GM23338 (cell line): Measurements from ENCODE around the gene TMEM63C. TPM values are rescaled to one million over a fixed set of nuclear protein-coding genes. Genes with fewer than 3 reads are reported as not detected.

Source experiments
- ATAC-seq: fragments of 200-7000 bp; cut with Tn5 transposase; 3 replicates; pipeline ENCODE4 v1.9.1; 2020
- DNase-seq: peaks from one replicate; pipeline ENCODE4 v3.0.0-alpha.2; 2015; ENCODE audit warnings: low spot score
- H2AFZ ChIP-seq: fragments of 200-600 bp; sonication (generic); 2 replicates; pipeline ENCODE4 v1.8.0; 2016; ENCODE audit warnings: antibody characterized with exemption, mild to moderate bottlenecking, moderate library complexity
- H3F3A ChIP-seq: fragments of 200-600 bp; sonication (generic); replicated peaks from 2 replicates; pipeline ENCODE4 v1.8.0; 2017; ENCODE audit warnings: antibody characterized with exemption, mixed run types, low read depth
- H3K27ac ChIP-seq: fragments of 200-600 bp; sonication (generic); 2 replicates; pipeline ENCODE4 v1.6.1; 2016; ENCODE audit warnings: low read depth
- H3K27me3 ChIP-seq: fragments of 200-600 bp; sonication (generic); 2 replicates; pipeline ENCODE4 v1.8.0; 2016; ENCODE audit warnings: mild to moderate bottlenecking, mixed run types, moderate library complexity; ENCODE audit not compliant: insufficient read depth
- H3K36me3 ChIP-seq: fragments of 200-600 bp; sonication (generic); 2 replicates; pipeline ENCODE4 v1.8.0; 2016; ENCODE audit warnings: mild to moderate bottlenecking; ENCODE audit not compliant: insufficient read depth
- H3K4me1 ChIP-seq: fragments of 200-600 bp; sonication (generic); 2 replicates; pipeline ENCODE4 v1.8.0; 2016; ENCODE audit warnings: mild to moderate bottlenecking, moderate library complexity; ENCODE audit not compliant: insufficient read depth
- H3K4me2 ChIP-seq: fragments of 200-600 bp; sonication (generic); 2 replicates; pipeline ENCODE4 v1.7.1; 2017; ENCODE audit warnings: mixed run types
- H3K4me3 ChIP-seq: fragments of 200-600 bp; sonication (generic); 2 replicates; pipeline ENCODE4 v1.6.1; 2016; ENCODE audit warnings: mixed run types
- H3K79me2 ChIP-seq: fragments of 200-600 bp; sonication (generic); replicated peaks from 2 replicates; pipeline ENCODE4 v1.8.0; 2017; ENCODE audit warnings: mild to moderate bottlenecking; ENCODE audit not compliant: insufficient read depth
- H3K9me2 ChIP-seq: fragments of 200-600 bp; sonication (generic); 2 replicates; pipeline ENCODE4 v1.8.0; 2017; ENCODE audit not compliant: insufficient read depth
- H4K20me1 ChIP-seq: fragments of 200-600 bp; sonication (generic); replicated peaks from 2 replicates; pipeline ENCODE4 v1.8.0; 2017; ENCODE audit warnings: mild to moderate bottlenecking; ENCODE audit not compliant: insufficient read depth
- H3K27ac Mint-ChIP-seq: 2 replicates; pipeline ENCODE4 v1.8.0; 2020; ENCODE audit warnings: inconsistent platforms, mild to moderate bottlenecking, moderate library complexity, mixed read lengths
- H3K27me3 Mint-ChIP-seq: 3 replicates; pipeline ENCODE4 v1.8.0; 2022; ENCODE audit warnings: low read depth, mild to moderate bottlenecking, moderate library complexity, mixed read lengths, inconsistent platforms; ENCODE audit not compliant: insufficient read depth, poor library complexity
- H3K36me3 Mint-ChIP-seq: 3 replicates; pipeline ENCODE4 v1.8.0; 2021; ENCODE audit warnings: low read depth, mild to moderate bottlenecking, inconsistent platforms, moderate library complexity, mixed read lengths
- H3K4me1 Mint-ChIP-seq: 3 replicates; pipeline ENCODE4 v1.8.0; 2020; ENCODE audit warnings: mild to moderate bottlenecking, inconsistent platforms, mixed read lengths
- H3K4me3 Mint-ChIP-seq: 3 replicates; pipeline ENCODE4 v1.8.0; 2021; ENCODE audit warnings: moderate library complexity, mild to moderate bottlenecking, inconsistent platforms, mixed read lengths
- H3K9me3 Mint-ChIP-seq: 3 replicates; pipeline ENCODE4 v1.8.0; 2020; ENCODE audit warnings: moderate library complexity, mild to moderate bottlenecking, inconsistent platforms, mixed read lengths
- CREB1 ChIP-seq: fragments of 250-450 bp; sonication (Bioruptor Pico); IDR thresholded peaks from 2 replicates; pipeline ENCODE4 v1.5.0; 2020; ENCODE audit warnings: low read depth, mild to moderate bottlenecking, moderate library complexity
- ETS1 ChIP-seq: IDR thresholded peaks from 2 replicates; pipeline ENCODE4 v1.6.1; 2016; ENCODE audit warnings: antibody characterized with exemption
- EZH2 ChIP-seq: fragments of 200-600 bp; sonication (generic); IDR thresholded peaks from one replicate; pipeline ENCODE4 v1.8.0; 2017; ENCODE audit warnings: antibody characterized with exemption, mild to moderate bottlenecking, low read depth; ENCODE audit not compliant: unreplicated experiment
- EZH2phosphoT487 ChIP-seq: fragments of 200-600 bp; sonication (generic); IDR thresholded peaks from one replicate; pipeline ENCODE4 v1.8.1; 2018; ENCODE audit warnings: antibody characterized with exemption; ENCODE audit not compliant: unreplicated experiment
- JUNB ChIP-seq: IDR thresholded peaks from one replicate; pipeline ENCODE4 v1.6.1; 2016; ENCODE audit warnings: antibody characterized with exemption; ENCODE audit not compliant: unreplicated experiment
- NANOG ChIP-seq: IDR thresholded peaks from 2 replicates; pipeline ENCODE4 v1.6.1; 2016; ENCODE audit warnings: antibody characterized with exemption, borderline replicate concordance
- POLR2AphosphoS5 ChIP-seq: IDR thresholded peaks from 2 replicates; pipeline ENCODE4 v1.6.1; 2016; ENCODE audit warnings: antibody characterized with exemption, low read depth
- STAT1 ChIP-seq: IDR thresholded peaks from one replicate; pipeline ENCODE4 v1.6.1; 2016; ENCODE audit warnings: antibody characterized with exemption; ENCODE audit not compliant: unreplicated experiment
- ZNF114 ChIP-seq: fragments of 250-450 bp; sonication (Bioruptor Pico); IDR thresholded peaks from 2 replicates; pipeline ENCODE4 v1.5.0; 2020; ENCODE audit warnings: mild to moderate bottlenecking, moderate library complexity
- ZNF331 ChIP-seq: fragments of 250-450 bp; sonication (Bioruptor Pico); IDR thresholded peaks from 2 replicates; pipeline ENCODE4 v1.5.0; 2020; ENCODE audit warnings: low read depth, mild to moderate bottlenecking, moderate library complexity
- polyA plus RNA-seq: library from polyadenylated mRNA; unstranded; fragments of >200 nt; fragmentation: Nextera tagmentation; extraction: Ambion mirVana; gene quantifications from 2 replicates; pipeline ENCODE4 v1.2.1, GENCODE V29; 2016
- total RNA-seq: library from RNA; depleted of rRNA; stranded (reverse); fragments of >200 nt; shearing (Covaris generic); gene quantifications from 2 replicates; pipeline ENCODE4 v1.2.3, GENCODE V29; 2014

TMEM63C gene
- total and polyA plus RNA-seq, 2 experiments from 2014 or later: 2.1 to 6.3 TPM

GRCh38 chr14:77251870-77252269 lies 70.3 kb downstream of the TMEM63C start (continued):
- TF ChIP-seq ETS1 (no peak), EZH2 (no peak), STAT1 (no peak)

GRCh38 chr14:77253333-77254190 lies 72.0 kb downstream of the TMEM63C start:
- DNase-seq (no peak), ATAC-seq (no peak)
- H3K9me2 ChIP-seq: no peaks in the 10 kb centered on the region
- no peak for TF ChIP-seq ETS1
- no peak for TF ChIP-seq CREB1
- TF ChIP-seq STAT1: no peak
- no peak for TF ChIP-seq JUNB
- TF ChIP-seq NANOG: no peak
- TF ChIP-seq POLR2AphosphoS5: no peak
- no peak for TF ChIP-seq ZNF114 (CRISPR knock-in tag)
- no peak for TF ChIP-seq ZNF331
- no peaks in the 10 kb centered on the region for H3K79me2 ChIP-seq
- Mint-ChIP-seq H3K36me3 (no peaks in the 10 kb centered on the region), H3K27me3 (peaks cover 14% of the 10 kb centered on the region), H3K27ac (no peak overlapping the region), H3K9me3 (no peaks in the 10 kb centered on the region), H3K4me3 (no peak overlapping the region), H3K4me1 (no peaks in the 10 kb centered on the region)
- no peak overlapping the region for H2AFZ ChIP-seq
- no peaks in the 10 kb centered on the region for H3K36me3 ChIP-seq
- H3K4me1 ChIP-seq: no peaks in the 10 kb centered on the region
- no peak overlapping the region for H3K27ac ChIP-seq
- H3K4me3 ChIP-seq: no peak overlapping the region
- H3K4me2 ChIP-seq: no peak overlapping the region
- H4K20me1 ChIP-seq: no peaks in the 10 kb centered on the region
- H3F3A ChIP-seq: no peaks in the 10 kb centered on the region
- H3K27me3 ChIP-seq: no peaks in the 10 kb centered on the region

GRCh38 chr14:77256694-77257093 lies 75.1 kb downstream of the TMEM63C start:
- no peak overlapping the region for H3K4me2 ChIP-seq
- peaks cover 15% of the 10 kb centered on the region for H3K27me3 Mint-ChIP-seq
- no peaks in the 10 kb centered on the region for H3K9me3 Mint-ChIP-seq
- H3F3A ChIP-seq: no peaks in the 10 kb centered on the region
- no peaks in the 10 kb centered on the region for H3K79me2 ChIP-seq
- H3K4me3 ChIP-seq: no peak overlapping the region
- no peak overlapping the region for H3K4me3 Mint-ChIP-seq
- TF ChIP-seq CREB1: no peak
- TF ChIP-seq ZNF114 (CRISPR knock-in tag): no peak
- TF ChIP-seq NANOG: no peak
- TF ChIP-seq ZNF331: no peak
- TF ChIP-seq EZH2phosphoT487: no peak
- H2AFZ ChIP-seq: no peak overlapping the region
- no peaks in the 10 kb centered on the region for H3K9me2 ChIP-seq
- peaks cover 2% of the 10 kb centered on the region; the same call in 2 of the 3 replicates for H3K4me1 Mint-ChIP-seq
- DNase-seq (no peak), ATAC-seq (no peak)
- H4K20me1 ChIP-seq: no peaks in the 10 kb centered on the region
- no peaks in the 10 kb centered on the region for H3K4me1 ChIP-seq
- no peaks in the 10 kb centered on the region for H3K36me3 ChIP-seq
- H3K27me3 ChIP-seq: no peaks in the 10 kb centered on the region
- no peak overlapping the region for H3K27ac ChIP-seq
- H3K27ac Mint-ChIP-seq: no peak overlapping the region
- no peaks in the 10 kb centered on the region for H3K36me3 Mint-ChIP-seq
